ENCODE measurements around the gene PEA15.

DNA sequence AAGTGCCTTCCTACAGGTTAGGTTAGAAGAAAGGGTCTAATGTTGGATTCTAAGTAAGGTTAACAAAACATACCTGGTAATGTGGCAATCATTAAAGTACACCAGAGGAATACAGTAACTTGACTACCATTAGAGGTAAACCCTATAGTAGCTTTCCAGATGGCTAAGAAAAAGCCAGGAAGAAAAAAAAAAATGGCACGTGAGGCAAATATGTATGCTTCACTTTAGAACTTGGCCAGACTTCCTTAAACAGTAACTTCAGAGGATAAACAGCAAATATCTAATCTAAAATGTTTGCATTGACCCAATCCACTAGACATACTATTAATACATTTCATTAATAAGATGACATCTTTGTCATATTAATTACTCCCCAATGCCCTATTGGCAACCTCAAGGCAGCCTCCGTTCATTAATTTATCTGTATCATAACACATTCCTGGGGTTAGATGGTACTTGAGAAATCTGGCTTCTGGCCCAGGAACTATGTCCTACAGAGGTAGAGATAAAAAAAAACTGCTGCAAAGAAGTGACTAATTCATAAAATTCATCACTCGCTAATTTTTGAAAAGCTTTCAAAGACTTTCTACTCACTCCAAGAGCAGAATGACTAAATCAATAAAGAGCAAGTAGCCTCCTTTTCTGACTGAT is 51.3 kb downstream of the PEA15 start:
- TF ChIP-seq, protein P1, sequence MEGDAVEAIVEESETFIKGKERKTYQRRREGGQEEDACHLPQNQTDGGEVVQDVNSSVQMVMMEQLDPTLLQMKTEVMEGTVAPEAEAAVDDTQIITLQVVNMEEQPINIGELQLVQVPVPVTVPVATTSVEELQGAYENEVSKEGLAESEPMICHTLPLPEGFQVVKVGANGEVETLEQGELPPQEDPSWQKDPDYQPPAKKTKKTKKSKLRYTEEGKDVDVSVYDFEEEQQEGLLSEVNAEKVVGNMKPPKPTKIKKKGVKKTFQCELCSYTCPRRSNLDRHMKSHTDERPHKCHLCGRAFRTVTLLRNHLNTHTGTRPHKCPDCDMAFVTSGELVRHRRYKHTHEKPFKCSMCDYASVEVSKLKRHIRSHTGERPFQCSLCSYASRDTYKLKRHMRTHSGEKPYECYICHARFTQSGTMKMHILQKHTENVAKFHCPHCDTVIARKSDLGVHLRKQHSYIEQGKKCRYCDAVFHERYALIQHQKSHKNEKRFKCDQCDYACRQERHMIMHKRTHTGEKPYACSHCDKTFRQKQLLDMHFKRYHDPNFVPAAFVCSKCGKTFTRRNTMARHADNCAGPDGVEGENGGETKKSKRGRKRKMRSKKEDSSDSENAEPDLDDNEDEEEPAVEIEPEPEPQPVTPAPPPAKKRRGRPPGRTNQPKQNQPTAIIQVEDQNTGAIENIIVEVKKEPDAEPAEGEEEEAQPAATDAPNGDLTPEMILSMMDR (IDR thresholded peaks at IDR 0.05 in 2 of 3, conservative IDR thresholded peaks at IDR 0.05 in 1 of 3; ENCODE audit: borderline replicate concordance in 1 of 3, insufficient read depth in 1 of 3, low read depth in 2 of 3, low read length in 2 of 3), result no peak
- no peak for TF ChIP-seq ZFX (IDR thresholded peaks at IDR 0.05)
- TF ChIP-seq, protein P2, sequence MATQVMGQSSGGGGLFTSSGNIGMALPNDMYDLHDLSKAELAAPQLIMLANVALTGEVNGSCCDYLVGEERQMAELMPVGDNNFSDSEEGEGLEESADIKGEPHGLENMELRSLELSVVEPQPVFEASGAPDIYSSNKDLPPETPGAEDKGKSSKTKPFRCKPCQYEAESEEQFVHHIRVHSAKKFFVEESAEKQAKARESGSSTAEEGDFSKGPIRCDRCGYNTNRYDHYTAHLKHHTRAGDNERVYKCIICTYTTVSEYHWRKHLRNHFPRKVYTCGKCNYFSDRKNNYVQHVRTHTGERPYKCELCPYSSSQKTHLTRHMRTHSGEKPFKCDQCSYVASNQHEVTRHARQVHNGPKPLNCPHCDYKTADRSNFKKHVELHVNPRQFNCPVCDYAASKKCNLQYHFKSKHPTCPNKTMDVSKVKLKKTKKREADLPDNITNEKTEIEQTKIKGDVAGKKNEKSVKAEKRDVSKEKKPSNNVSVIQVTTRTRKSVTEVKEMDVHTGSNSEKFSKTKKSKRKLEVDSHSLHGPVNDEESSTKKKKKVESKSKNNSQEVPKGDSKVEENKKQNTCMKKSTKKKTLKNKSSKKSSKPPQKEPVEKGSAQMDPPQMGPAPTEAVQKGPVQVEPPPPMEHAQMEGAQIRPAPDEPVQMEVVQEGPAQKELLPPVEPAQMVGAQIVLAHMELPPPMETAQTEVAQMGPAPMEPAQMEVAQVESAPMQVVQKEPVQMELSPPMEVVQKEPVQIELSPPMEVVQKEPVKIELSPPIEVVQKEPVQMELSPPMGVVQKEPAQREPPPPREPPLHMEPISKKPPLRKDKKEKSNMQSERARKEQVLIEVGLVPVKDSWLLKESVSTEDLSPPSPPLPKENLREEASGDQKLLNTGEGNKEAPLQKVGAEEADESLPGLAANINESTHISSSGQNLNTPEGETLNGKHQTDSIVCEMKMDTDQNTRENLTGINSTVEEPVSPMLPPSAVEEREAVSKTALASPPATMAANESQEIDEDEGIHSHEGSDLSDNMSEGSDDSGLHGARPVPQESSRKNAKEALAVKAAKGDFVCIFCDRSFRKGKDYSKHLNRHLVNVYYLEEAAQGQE (IDR thresholded peaks at IDR 0.05; ENCODE audit: low read depth), result no peak
- TF ChIP-seq EZH2 (IDR thresholded peaks at IDR 0.05), result no peak
- no peak for TF ChIP-seq CEBPB (IDR thresholded peaks at IDR 0.05; ENCODE audit: low read depth)
- no peak for TF ChIP-seq EZH2phosphoT487 (IDR thresholded peaks at IDR 0.05; ENCODE audit: borderline replicate concordance)
- no peak for TF ChIP-seq SIN3A (IDR thresholded peaks at IDR 0.05; ENCODE audit: low read depth)
- no peak for TF ChIP-seq TCF7L2 (IDR thresholded peaks at IDR 0.05; ENCODE audit: borderline replicate concordance, extremely low read depth, insufficient read depth, insufficient read length)
- TF ChIP-seq RAD21 (IDR thresholded peaks at IDR 0.05; ENCODE audit: low read depth), result no peak
- TF ChIP-seq, protein P3, sequence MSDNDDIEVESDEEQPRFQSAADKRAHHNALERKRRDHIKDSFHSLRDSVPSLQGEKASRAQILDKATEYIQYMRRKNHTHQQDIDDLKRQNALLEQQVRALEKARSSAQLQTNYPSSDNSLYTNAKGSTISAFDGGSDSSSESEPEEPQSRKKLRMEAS (IDR thresholded peaks at IDR 0.05), result no peak
- no peak for TF ChIP-seq JUND (IDR thresholded peaks at IDR 0.05)
- TF ChIP-seq POLR2AphosphoS5 (IDR thresholded peaks at IDR 0.05; ENCODE audit: low read depth, low read length), result no peak
